Medulla oblongata (tissue), 1 donor: ENCODE data around the gene CEP164.
"Not testable (repeated sequence)": the region's sequence is repeated elsewhere in the genome, so short reads cannot be mapped to it uniquely, and the experiment has no call there.

ENCODE experiments used
- DNase-seq: peaks from one replicate; pipeline ENCODE4 v3.0.0-alpha.2; 2015; ENCODE audit errors: extremely low spot score

Gene CEP164

GRCh38 chr11:117303646-117304315, 23.9 kb upstream of the CEP164 start:
- no peak for DNase-seq

GRCh38 chr11:117305145-117305544, 22.5 kb upstream of the CEP164 start:
- no peak for DNase-seq

GRCh38 chr11:117309310-117309709, 18.3 kb upstream of the CEP164 start:
- DNase-seq = no peak

DNA sequence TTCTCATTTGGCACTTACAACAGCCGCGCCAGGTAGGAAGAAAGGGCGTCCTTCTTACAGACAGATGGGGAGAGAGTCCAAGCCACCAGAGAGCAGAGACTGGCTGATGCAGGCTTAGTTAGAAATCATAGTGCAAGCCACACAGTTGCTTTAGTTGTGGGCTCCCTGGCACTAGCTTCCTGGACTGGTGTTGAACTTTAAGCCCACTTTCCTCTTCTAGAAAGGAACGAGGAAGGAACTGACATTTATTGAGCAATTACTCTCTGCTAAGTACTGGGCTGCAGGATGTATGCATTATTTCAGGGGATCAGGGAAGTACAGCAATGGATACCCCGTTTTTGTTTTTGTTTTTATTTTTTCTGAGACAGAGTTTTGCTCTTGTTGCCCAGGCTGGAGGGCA, 14.6 kb upstream of the CEP164 start:
- no peak for DNase-seq

GRCh38 chr11:117313828-117314768, 13.6 kb upstream of the CEP164 start:
- no peak for DNase-seq

DNA sequence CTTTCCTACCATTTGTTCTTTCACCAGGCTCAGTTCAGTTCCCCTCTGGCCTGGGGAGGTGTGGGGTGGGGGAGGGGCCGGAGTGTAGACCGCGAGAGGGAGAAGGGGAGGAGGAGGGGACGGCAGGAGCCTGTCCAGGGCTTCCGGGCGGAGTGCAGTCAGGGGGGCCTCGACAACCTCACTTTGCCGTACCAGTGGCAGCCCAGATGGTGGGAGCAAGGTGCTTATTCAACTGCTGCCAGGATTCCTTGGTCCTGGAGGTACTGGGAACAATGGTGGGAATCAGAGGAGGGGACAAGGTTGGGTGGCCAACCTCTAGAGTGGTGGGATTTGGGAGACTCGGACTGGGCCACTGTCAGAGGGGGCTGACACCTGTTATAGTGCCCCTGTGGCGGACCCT, 12.8 kb upstream of the CEP164 start:
- DNase-seq = no peak

DNA sequence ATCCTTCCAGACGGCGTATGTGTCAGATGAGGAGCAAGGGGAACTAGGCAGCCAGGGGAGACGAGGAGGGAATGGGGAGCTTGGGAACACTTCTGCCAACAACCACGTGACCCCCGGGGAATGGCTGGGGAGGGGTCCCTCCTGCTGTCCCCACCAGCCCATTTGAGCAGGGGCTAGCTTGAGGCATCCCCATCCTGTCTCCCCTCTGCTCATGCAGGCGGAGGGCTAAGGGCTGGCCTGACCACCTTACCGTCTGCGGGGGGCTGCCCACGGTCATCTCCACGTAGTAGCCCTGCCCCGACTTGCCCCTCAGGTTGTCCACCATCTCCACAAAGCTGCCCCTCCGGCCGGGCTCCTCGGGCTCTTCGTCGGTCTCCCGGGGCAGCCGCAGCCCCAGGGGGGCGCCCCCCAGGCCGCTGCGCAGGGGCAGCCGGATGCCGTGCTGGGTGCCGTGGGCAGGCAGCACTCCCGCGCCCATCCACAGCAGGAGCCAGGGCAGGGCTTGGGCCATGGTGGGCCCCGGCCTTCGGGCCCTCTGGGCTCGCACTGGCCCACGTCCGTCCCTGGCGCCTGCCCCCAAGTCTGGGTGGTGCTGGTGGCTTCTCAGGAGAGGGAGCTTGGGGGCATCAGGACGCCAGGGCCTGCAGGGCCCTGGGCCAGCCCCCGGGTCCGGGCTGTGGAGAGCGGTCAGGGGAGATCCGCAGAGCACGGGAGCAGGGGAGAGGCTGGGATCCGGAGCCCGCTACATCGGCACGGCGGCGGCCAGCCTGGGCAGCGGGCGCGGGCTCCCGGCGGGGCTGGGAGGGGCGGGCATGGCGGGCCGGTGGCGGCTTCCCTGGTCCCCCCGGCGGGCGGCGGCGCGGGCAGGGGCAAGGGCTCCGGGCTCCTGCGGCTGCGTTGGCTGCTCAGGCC, 12.1 kb upstream of the CEP164 start:
- no peak for DNase-seq

DNA sequence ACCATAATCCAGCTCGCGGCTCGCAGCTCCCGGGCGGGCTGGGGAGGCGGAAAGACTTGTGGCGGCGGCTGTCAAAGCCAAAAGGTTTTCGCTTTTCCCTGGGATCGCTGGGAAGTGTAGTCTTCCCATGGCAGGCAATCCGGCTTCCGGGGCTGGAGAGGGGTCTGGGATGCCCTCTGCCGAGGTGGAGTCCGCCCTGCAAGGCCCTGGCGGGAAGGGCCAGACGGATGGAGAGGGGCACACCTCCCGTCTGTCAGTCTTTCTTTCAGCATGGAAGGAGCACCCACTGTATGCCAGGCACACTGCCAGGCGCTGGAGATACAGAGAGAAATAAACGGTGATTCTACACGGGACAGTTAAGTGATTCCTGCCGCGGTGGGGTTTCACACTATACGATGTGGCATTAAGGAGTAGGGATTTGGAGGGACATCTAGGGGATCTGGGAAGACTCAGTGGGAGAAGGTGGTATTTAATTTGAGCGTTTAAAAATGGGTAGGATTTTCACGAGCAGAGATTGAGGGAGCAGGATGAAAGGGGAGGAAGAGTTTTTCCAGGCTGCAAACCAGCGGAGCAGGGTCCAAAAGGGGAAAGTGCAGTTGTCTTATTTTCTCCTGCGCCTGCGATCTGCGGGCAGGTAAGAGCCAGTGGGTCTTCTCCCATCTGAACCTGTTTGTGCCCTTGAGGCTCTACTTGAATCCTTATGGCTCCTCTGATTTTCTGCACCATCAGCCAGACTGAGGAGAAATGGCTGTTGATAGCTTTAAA, 11.3 kb upstream of the CEP164 start, which contains the start of gene BACE1:
BACE1 (minus strand) TSS at position 60 of the 765 bp plus-strand sequence. CDS start 461 bp downstream, outside the sequence.
- peak; percentile 93 for DNase-seq

DNA sequence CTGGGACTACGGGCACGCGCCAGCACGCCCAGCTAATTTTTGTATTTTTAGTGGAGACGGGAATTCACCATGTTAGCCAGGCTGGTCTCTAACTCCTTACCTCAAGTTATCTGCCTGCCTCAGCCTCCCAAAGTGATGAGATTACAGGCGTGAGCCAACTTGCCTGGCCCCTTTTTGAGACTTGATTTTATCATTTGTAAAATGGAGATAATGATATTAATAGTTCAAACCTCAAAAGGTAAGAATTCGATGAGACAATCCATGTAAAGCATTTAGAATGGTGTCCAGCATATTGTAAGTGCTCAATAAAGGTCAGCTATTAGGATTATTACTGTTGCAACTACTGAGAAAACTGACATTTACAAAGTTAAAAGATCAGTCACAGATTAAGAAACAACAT, 8.9 kb upstream of the CEP164 start:
- no peak for DNase-seq

DNA sequence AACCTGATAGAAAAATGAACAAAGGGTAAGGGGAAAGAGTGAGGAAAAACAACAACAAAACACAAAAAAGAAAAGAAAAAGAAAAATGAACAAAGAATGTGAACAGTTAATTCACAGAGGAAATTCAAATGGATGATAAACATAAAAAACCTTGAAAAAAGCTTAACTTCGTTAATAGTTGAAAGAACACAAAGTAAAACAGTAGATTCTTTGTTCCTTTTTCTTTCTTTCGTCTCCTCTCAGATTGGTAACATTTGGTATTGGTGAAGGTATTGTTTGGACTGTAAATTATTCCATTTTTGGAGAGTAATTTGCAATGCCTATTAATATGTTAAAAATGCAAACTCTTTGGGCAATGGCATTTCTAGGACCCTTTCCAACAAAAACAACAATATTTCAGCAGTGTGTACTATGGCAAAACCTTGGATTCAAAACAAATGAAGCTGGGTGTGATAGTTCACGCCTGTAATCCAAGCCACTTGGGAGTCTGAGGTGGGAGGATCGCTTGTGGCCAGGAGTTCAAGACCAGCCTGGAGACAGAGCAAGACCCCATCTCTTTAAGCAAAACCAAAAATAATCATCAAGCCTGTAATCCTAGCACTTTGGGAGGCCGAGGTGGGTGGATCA, 8.3 kb upstream of the CEP164 start:
- no peak for DNase-seq

DNA sequence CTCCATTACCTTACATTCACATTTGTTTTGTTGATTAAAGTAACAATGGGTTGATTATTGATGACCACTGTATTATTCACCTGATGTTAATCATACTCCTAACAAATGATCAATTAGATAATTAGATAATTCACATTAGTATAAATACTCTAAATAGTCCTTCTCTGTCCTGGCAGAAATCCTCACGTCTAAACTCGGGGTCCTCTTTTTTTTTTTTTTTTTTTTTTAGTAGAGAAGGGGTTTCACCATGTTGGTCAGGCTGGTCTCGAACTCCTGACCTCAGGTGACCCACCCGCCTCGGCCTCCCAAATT, 443 bp upstream of the CEP164 start:
- DNase-seq = not testable (repeated sequence)

DNA sequence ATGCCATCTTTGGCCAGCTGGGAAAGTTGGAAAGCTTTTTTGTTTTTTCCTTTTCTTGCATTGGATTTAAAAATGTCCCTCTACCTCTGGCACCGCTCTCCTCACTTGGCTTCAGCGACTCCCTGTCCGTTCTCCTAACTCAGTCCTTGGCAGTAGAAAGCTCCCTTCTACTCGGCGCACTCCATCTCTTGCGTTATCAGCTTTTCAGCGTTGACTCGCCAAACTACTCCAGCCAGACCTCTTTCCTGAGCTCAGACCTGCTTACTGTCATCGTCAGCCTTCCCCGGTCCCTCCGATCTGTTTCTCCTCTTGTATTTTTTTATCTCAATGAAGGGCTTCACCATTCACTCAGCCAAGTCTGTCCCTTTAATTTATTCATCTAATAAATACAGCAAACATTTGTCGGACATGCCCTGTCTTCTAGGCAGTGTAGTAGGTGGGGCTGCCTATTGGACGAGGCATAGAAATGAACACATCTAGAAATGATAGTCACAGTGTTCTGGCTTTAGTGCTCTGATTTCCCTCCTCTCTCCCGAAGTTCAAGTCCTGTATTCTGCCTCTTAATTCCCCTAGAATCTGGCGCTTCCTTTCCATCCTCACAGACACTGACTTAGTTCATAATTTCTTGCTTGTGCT, 839 bp downstream of the CEP164 start:
- peak; percentile 55 for DNase-seq

DNA sequence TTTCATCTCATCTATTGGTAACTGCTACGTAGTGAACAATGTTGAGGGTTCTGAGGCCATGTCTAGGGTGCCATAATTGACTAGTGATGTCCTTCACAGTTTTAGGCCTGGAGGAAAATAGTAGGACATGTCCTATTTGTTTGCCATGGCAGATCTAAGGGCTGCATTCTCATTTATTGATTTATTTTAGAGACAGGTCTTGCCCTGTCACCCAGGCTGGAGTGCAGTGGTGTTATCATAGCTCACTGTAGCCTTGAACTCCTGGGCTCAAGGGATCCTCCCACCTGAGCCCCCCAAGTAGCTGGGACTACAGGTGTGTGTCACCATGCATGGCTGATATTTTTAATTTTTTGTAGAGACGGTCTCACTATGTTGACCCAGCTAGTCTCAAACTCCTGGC, 5.2 kb downstream of the CEP164 start:
- no peak for DNase-seq

DNA sequence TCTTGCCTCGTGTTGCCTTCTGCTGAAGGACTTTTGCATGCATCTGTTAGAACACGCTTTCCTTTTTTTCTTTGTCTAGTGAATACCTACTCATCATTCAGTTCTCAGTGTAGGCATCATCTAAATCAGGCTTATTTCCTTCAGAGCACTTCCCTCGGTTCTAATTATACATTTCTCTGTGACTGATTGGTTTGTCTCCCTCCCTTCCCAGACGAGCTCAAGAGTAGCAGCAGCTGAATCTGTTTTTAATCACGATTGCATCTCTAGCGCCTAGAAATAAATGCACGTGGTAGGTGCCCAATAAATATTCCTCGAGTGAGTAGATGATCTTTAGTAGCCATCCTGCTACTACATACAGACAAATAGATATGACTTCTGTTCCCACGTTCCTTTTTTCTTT, 6.3 kb downstream of the CEP164 start:
- DNase-seq = no peak

- no peak for DNase-seq
These were observed 7.2 kb downstream of the CEP164 start for GRCh38 chr11:117334896-117335295.

GRCh38 chr11:117335399-117335798, 7.7 kb downstream of the CEP164 start:
- no peak for DNase-seq

- no peak for DNase-seq
These were observed 9.4 kb downstream of the CEP164 start for GRCh38 chr11:117337076-117337475.

DNA sequence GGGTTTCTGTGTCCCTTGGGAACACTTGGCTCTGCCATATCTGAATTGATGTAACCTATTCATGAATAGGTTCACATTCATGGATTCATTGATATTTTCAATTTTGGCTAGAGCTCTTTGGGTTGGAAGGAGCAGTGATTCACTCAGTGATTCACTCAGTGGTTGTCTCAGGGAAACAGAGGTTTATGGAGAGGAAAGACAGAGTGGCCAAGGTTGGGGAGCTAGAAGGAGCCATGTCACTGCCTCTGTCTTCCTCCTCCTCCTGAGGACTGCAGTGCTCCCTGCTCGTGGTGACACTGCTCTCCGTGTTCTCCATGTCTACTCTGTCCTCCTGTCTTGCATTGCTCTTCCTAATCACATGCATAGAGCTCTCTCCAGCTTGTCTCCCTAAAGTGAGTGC, 17.4 kb downstream of the CEP164 start:
- DNase-seq = no peak

DNA sequence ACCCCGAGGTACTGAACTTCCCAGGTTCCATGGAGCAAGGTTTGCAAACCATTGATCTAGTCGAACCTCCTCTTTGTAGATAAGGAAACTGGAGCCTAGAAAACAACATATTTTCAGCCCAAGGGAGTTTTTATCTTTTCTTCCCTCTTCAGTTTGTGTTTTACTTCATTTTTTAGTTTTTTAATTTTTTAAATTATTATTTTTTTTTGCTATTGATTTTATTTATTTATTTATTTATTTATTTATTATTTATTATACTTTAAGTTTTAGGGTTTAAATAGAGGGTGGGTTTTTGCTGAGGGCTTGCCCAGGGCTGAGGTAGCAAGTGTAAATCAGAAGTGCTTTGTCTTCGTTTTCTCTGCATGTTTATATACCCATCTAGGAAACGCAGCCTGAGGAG, 26.9 kb downstream of the CEP164 start:
- no peak for DNase-seq

- DNase-seq = no peak
These were observed 28.7 kb downstream of the CEP164 start for GRCh38 chr11:117356126-117356890.
